HEK293 (cell line): ENCODE results near the gene AADAT.

Source experiments
- HOXD13 ChIP-seq: sonication (generic); formaldehyde crosslinking; IDR thresholded peaks from 2 replicates; pipeline ENCODE4 v1.8.0; 2022; ENCODE audit warnings: missing genetic modification reagents, borderline replicate concordance
- PBX3 ChIP-seq: sonication (generic); formaldehyde crosslinking; IDR thresholded peaks from 2 replicates; pipeline ENCODE4 v1.8.1; 2022; ENCODE audit warnings: mild to moderate bottlenecking, moderate library complexity, missing genetic modification reagents
- REST ChIP-seq: fragments of 450-650 bp; formaldehyde crosslinking; IDR thresholded peaks from 2 replicates; pipeline ENCODE4 v1.5.1; 2016; ENCODE audit warnings: missing biosample characterization, missing genetic modification characterization
- ZBTB21 ChIP-seq: fragments of 450-650 bp; formaldehyde crosslinking; IDR thresholded peaks from 2 replicates; pipeline ENCODE4 v1.5.1; 2017; ENCODE audit warnings: missing biosample characterization, missing genetic modification characterization
- ZNF184 ChIP-seq: fragments of 450-650 bp; IDR thresholded peaks from 2 replicates; pipeline ENCODE4 v1.5.1; 2018; ENCODE audit warnings: missing biosample characterization, mild to moderate bottlenecking, missing genetic modification characterization
- ZNF239 ChIP-seq: fragments of 450-650 bp; formaldehyde crosslinking; IDR thresholded peaks from 2 replicates; pipeline ENCODE4 v1.5.1; 2016; ENCODE audit warnings: missing biosample characterization, missing genetic modification characterization
- ZNF274 ChIP-seq, 2 experiments: fragments of 200-500 bp in 1 of 2; fragments of 450-650 bp in 1 of 2; sonication (Bioruptor generic) in 1 of 2; formaldehyde crosslinking in 1 of 2; IDR thresholded peaks; 2 replicates each; pipeline versions ENCODE4 v1.5.1 to v1.6.1; 2014 to 2016; ENCODE audit warnings: borderline replicate concordance in 1 of 2, inconsistent platforms in 1 of 2, low read length in 1 of 2, missing biosample characterization in 1 of 2, missing genetic modification characterization in 1 of 2
- ZNF302 ChIP-seq: fragments of 450-650 bp; formaldehyde crosslinking; IDR thresholded peaks from 2 replicates; pipeline ENCODE4 v1.5.1; 2016; ENCODE audit warnings: missing biosample characterization, missing genetic modification characterization, low read depth
- ZNF830 ChIP-seq: fragments of 450-650 bp; IDR thresholded peaks from 2 replicates; pipeline ENCODE4 v1.5.0; 2018; ENCODE audit warnings: missing biosample characterization, missing genetic modification characterization, low read depth, mild to moderate bottlenecking, moderate library complexity
- TF ChIP-seq, protein P1 (sequence below): fragments of 450-650 bp; formaldehyde crosslinking; IDR thresholded peaks from 2 replicates; pipeline ENCODE4 v1.5.1; 2016; ENCODE audit warnings: missing biosample characterization, missing genetic modification characterization
- TF ChIP-seq, protein P2 (sequence below): fragments of 450-650 bp; formaldehyde crosslinking; conservative IDR thresholded peaks from 2 replicates; pipeline ENCODE4 v1.5.1; 2016; ENCODE audit warnings: low read depth, missing biosample characterization, missing genetic modification characterization
- TF ChIP-seq, protein P3 (sequence below): fragments of 450-650 bp; formaldehyde crosslinking; IDR thresholded peaks from 2 replicates; pipeline ENCODE4 v1.5.1; 2016; ENCODE audit warnings: missing biosample characterization, missing genetic modification characterization, low read depth
- TF ChIP-seq, protein P4 (sequence below): IDR thresholded peaks from 2 replicates; pipeline ENCODE4 v1.6.1; 2011; ENCODE audit warnings: mild to moderate bottlenecking, low read depth, low read length, borderline replicate concordance

DNA sequence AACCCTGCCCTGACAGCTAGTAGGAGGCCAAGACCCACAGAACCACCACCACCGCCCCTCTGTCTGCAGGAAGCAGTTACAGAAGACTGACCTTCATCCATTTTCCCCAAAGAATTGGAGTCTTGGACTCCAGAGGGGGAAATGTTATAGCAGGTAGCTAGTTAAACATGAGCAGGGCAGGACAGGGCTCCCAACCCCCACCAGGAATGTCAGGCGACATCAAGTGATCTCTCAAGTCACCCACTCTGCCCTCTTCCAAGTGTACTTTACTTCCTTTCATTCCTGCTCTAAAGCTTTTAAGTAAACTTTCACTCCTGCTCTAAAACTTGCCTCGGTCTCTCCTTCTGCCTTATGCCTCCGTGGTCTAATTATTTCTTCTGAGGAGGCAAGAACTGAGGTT lies 17.1 kb upstream of the AADAT start:
- TF ChIP-seq HOXD13 (CRISPR knock-in tag) (no peak), ZNF239 (no peak), PBX3 (no peak), ZNF302 (no peak), ZNF184 (no peak), ZBTB21 (tag by site-specific recombination) (no peak), REST (tag by site-specific recombination) (no peak), ZNF830 (tag by site-specific recombination) (no peak), ZNF274 (IDR thresholded peaks at IDR 0.05; ENCODE audit: low read length) (no peak), ZNF274 (tag by site-specific recombination; IDR thresholded peaks at IDR 0.05; ENCODE audit: borderline replicate concordance) (no peak)
- TF ChIP-seq, protein P1, sequence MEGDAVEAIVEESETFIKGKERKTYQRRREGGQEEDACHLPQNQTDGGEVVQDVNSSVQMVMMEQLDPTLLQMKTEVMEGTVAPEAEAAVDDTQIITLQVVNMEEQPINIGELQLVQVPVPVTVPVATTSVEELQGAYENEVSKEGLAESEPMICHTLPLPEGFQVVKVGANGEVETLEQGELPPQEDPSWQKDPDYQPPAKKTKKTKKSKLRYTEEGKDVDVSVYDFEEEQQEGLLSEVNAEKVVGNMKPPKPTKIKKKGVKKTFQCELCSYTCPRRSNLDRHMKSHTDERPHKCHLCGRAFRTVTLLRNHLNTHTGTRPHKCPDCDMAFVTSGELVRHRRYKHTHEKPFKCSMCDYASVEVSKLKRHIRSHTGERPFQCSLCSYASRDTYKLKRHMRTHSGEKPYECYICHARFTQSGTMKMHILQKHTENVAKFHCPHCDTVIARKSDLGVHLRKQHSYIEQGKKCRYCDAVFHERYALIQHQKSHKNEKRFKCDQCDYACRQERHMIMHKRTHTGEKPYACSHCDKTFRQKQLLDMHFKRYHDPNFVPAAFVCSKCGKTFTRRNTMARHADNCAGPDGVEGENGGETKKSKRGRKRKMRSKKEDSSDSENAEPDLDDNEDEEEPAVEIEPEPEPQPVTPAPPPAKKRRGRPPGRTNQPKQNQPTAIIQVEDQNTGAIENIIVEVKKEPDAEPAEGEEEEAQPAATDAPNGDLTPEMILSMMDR: no peak
- TF ChIP-seq, protein P2, sequence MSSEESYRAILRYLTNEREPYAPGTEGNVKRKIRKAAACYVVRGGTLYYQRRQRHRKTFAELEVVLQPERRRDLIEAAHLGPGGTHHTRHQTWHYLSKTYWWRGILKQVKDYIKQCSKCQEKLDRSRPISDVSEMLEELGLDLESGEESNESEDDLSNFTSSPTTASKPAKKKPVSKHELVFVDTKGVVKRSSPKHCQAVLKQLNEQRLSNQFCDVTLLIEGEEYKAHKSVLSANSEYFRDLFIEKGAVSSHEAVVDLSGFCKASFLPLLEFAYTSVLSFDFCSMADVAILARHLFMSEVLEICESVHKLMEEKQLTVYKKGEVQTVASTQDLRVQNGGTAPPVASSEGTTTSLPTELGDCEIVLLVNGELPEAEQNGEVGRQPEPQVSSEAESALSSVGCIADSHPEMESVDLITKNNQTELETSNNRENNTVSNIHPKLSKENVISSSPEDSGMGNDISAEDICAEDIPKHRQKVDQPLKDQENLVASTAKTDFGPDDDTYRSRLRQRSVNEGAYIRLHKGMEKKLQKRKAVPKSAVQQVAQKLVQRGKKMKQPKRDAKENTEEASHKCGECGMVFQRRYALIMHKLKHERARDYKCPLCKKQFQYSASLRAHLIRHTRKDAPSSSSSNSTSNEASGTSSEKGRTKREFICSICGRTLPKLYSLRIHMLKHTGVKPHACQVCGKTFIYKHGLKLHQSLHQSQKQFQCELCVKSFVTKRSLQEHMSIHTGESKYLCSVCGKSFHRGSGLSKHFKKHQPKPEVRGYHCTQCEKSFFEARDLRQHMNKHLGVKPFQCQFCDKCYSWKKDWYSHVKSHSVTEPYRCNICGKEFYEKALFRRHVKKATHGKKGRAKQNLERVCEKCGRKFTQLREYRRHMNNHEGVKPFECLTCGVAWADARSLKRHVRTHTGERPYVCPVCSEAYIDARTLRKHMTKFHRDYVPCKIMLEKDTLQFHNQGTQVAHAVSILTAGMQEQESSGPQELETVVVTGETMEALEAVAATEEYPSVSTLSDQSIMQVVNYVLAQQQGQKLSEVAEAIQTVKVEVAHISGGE (tag by site-specific recombination): no peak
- TF ChIP-seq, protein P3, sequence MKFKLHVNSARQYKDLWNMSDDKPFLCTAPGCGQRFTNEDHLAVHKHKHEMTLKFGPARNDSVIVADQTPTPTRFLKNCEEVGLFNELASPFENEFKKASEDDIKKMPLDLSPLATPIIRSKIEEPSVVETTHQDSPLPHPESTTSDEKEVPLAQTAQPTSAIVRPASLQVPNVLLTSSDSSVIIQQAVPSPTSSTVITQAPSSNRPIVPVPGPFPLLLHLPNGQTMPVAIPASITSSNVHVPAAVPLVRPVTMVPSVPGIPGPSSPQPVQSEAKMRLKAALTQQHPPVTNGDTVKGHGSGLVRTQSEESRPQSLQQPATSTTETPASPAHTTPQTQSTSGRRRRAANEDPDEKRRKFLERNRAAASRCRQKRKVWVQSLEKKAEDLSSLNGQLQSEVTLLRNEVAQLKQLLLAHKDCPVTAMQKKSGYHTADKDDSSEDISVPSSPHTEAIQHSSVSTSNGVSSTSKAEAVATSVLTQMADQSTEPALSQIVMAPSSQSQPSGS (tag by site-specific recombination): no peak
- TF ChIP-seq, protein P4, sequence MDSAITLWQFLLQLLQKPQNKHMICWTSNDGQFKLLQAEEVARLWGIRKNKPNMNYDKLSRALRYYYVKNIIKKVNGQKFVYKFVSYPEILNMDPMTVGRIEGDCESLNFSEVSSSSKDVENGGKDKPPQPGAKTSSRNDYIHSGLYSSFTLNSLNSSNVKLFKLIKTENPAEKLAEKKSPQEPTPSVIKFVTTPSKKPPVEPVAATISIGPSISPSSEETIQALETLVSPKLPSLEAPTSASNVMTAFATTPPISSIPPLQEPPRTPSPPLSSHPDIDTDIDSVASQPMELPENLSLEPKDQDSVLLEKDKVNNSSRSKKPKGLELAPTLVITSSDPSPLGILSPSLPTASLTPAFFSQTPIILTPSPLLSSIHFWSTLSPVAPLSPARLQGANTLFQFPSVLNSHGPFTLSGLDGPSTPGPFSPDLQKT: no peak
